ENCODE data around the gene STH. TPM values are rescaled to one million over a fixed set of nuclear protein-coding genes. Genes with fewer than 3 reads are reported as not detected.

The STH gene
- total and polyA plus RNA-seq, 2 experiments from 2014 or later, result 0.55 TPM; not detected in 1

GRCh38 chr17:45950888-45951287 is 48.2 kb upstream of the STH start:
- TF ChIP-seq CTCF (conservative IDR thresholded peaks at IDR 0.05; ENCODE audit: low read depth in 2 of 2) (no peak), EZH2 (IDR thresholded peaks at IDR 0.05; ENCODE audit: low read depth, unreplicated experiment) (no peak), ETS1 (IDR thresholded peaks at IDR 0.05) (no peak), NANOG (IDR thresholded peaks at IDR 0.05; ENCODE audit: borderline replicate concordance) (no peak), ZNF462 (CRISPR knock-in tag; IDR thresholded peaks at IDR 0.05) (no peak), STAT1 (IDR thresholded peaks at IDR 0.05; ENCODE audit: unreplicated experiment) (no peak), JUNB (IDR thresholded peaks at IDR 0.05; ENCODE audit: unreplicated experiment) (no peak), ZNF331 (CRISPR knock-in tag; IDR thresholded peaks at IDR 0.05; ENCODE audit: low read depth) (no peak), POLR2AphosphoS5 (IDR thresholded peaks at IDR 0.05; ENCODE audit: low read depth) (no peak), EZH2phosphoT487 (IDR thresholded peaks at IDR 0.05; ENCODE audit: unreplicated experiment) (no peak), ZNF114 (CRISPR knock-in tag; IDR thresholded peaks at IDR 0.05) (no peak), CREB1 (CRISPR knock-in tag; IDR thresholded peaks at IDR 0.05; ENCODE audit: low read depth) (no peak), REST (IDR thresholded peaks at IDR 0.05; ENCODE audit: unreplicated experiment) (no peak)
- Mint-ChIP-seq H3K9me3 (peaks cover 3% of the 10 kb centered on the region; the same call in 1 of the 3 replicates), H3K36me3 (ENCODE audit: low read depth) (no peaks in the 10 kb centered on the region), H3K27ac (no peak overlapping the region), H3K27me3 (ENCODE audit: insufficient read depth, low read depth, poor library complexity) (peaks cover 10% of the 10 kb centered on the region), H3K4me3 (no peak overlapping the region; the same call in 2 of the 3 replicates), H3K4me1 (peaks cover 20% of the 10 kb centered on the region)
- Histone ChIP-seq H3K4me3 (no peak overlapping the region), H3F3A (replicated peaks; ENCODE audit: low read depth) (no peaks in the 10 kb centered on the region), H4K20me1 (replicated peaks; ENCODE audit: insufficient read depth) (no peaks in the 10 kb centered on the region), H3K4me1 (ENCODE audit: insufficient read depth) (peaks cover 16% of the 10 kb centered on the region), H2AFZ (no peak overlapping the region; the same call in 1 of the 2 replicates), H3K79me2 (replicated peaks; ENCODE audit: insufficient read depth) (no peaks in the 10 kb centered on the region), H3K9me2 (ENCODE audit: insufficient read depth) (no peaks in the 10 kb centered on the region), H3K27ac (ENCODE audit: low read depth) (no peak overlapping the region), H3K4me2 (no peak overlapping the region), H3K27me3 (ENCODE audit: insufficient read depth) (peaks cover 13% of the 10 kb centered on the region), H3K36me3 (ENCODE audit: insufficient read depth) (no peaks in the 10 kb centered on the region)
- DNase-seq (ENCODE audit: low spot score) (no peak), ATAC-seq (no peak)

All from GM23338 (cell line).